GM21360 (cell line): ENCODE data around the gene AAMP.
"Not testable (repeated sequence)": the region's sequence is repeated elsewhere in the genome, so short reads cannot be mapped to it uniquely, and the experiment has no call there.

Experiments used
- ATAC-seq: cut with Tn5 transposase; IDR thresholded peaks from one replicate; pipeline ENCODE4 v1.9.1; 2021; ENCODE audit warnings: mild to moderate bottlenecking, moderate library complexity; ENCODE audit not compliant: unreplicated experiment

AAMP gene

DNA sequence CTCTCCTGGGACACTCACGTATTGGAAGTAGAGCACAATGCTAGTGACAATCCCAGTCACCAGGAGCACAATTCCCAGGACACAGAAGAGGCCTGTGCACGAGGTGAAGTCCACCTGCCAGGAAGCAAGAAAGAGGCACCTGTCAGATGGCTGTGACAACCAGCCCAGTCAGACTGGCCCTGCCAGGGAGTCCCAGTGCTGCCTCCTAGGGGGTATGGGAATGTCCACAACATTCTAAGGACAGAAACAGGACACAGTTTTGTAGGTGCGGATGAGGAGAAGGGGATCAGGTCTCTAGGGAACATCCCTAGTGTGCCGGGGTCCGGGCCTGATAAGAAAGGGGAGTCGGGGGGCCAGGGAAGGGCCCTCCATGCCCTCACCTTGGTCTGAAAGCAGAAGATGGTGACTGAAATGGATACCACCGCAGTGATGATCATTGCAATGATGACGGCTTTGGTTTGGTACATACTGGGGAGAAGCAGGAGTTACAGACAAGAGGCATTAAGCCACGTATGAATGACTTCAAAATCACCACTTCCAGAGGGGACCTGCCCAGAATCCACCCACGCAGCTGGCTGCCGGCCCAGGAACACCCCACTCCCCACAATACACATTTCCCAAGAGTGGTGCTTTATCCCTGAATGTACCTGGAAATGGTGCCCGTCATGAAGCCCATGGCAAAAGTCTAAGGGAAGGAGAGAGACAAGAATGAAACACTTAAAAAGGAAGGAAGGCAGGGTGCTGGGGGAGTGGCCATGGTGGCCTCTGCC is 7.2 kb upstream of the AAMP start:
- no peak for ATAC-seq

DNA sequence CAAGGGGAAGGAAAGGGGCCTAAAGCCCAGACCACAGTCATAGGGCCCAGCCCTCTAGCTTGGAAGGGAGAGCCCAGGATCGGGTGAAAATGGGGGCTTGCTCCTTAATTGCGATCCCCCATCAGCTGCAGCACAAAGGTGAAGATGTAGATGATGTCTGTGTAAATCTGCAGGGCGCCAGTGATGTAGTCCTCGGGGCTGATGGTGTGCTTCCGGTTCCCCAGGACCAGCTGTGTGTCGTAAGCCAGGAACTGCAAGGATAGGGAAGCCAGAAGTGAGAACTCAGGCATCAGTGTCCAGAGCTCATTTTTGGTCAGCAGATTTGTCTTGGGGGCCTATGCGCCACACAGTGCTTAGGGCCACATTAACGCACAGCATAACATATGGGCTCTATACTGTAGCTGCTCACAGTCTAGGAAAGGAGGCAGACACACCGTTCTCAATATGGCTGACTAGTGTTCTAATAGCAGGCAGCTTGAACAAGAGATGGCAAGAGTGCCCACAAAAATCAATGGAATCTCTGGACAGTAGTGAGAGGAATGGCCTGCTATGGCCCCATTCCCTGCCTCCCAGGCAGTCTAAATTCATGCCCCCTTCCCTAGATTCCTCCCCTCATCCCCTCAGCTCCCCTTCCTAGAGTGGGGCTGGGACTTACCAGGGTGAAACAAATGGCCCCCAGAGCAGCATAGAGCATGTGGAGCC is 5.6 kb upstream of the AAMP start:
- no peak for ATAC-seq

DNA sequence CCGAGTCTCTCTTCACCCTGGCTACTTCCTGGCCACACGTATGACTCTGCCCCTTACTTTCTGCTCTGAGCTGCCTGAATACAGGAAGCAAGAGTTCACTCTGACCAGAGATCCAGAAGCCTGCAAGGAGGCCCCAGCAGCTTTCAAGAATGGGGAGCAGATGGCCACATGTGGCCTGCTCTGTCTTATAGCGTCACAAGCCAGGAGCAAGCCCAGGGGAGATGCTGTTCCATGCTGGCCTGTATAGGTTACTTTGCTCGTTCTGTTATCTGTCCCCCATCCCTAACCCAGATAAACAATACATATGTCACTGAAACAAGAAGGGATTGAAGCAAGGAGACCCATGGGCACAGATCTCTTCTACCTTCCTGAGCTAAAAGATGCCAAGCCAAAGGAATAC is 4.6 kb upstream of the AAMP start:
- no peak for ATAC-seq

- ATAC-seq = no peak
These were observed 3.9 kb upstream of the AAMP start for GRCh38 chr2:218273908-218274249.

DNA sequence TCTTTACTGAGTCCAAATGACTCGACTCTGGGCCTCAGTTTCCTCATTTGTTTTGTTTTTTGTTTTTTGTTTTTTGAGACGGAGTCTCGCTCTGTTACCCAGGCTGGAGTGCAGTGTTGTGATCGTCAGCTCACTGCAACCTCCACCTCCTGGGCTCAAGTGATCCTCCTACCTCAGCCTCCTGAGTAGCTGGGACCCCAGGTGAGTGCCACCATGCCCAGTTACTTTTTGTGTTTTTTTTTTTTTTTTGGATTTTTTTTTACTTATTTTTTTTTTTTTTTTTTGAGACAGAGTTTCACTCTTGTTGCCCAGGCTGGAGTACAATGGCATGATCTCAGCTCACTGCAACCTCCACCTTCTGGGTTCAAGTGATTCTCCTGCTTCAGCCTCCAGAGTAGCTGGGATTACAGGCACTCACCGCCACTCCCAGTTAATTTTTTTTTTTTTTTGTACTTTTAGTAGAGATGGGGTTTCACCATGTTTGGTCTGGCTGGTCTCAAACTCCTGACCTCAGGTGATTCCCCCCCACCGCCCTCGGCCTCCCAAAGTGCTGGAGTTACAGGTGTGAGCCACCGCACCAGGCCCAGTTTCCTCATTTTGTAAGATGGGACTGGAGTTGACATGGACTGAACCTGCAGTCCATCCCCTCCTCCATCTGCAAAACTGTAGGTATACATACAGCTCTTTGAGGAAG is 3.4 kb upstream of the AAMP start:
- not testable (repeated sequence) for ATAC-seq

DNA sequence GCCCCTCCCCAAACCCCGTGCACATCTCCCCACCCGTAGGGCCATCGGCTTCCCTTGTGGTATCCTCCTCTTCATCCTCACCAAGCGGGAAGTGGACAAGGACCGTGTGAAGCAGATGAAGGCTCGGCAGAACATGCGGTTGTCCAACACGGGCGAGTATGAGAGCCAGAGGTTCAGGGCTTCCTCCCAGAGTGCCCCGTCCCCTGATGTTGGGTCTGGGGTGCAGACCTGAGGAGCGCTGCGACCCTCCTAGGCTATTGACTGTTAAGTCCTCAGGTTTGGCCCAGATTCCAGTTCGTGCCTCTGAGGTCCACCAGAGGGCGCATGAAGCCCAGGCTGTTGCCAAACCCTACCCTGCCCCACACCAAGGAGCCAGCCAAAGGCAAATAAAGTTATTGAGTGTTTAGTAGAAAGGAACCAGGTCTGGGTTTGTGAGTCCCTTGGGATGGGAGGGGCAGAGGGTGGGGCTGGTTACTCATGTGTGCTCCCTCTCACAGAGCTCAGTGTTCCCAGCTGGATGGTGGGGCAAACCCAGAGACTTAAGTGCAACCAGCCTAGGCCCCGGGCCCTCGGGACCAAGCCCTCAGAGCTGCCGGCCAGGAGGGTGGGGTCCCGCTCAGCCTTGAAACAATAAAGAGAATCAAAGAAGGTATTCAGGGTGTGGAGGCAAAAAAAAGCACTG is 2.7 kb upstream of the AAMP start:
- no peak for ATAC-seq

DNA sequence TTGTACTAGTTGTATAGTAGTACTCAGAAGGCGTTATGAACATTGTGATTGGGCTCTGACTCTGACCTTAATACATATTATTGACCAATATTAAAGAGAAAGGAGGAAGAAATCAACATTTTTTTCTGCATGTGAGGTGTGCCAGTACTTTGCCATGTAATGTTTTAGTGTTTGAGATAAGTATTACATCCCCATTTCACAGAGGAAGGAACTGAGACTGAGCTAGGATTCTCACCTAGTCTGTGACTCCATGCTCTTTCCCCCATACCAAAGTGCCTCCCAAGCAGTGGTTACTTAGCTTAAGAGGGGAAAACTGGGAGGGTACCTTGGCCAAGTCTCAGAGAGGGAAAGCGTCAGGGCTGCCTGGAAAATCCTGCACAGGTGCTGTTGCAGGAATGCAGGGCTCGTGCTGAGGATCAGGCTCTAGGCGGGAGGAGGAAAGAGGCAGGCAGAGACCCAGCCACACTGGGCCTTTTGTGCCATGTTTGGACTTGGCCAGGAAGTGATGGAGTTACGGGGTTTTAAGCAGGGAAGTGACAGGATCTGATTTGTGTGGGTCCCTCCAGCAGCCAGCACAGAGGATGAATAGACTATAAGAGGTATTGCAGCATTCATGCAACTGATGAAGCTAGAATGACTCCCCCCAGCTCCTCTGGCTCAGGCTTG is 2.1 kb upstream of the AAMP start:
- ATAC-seq = no peak

DNA sequence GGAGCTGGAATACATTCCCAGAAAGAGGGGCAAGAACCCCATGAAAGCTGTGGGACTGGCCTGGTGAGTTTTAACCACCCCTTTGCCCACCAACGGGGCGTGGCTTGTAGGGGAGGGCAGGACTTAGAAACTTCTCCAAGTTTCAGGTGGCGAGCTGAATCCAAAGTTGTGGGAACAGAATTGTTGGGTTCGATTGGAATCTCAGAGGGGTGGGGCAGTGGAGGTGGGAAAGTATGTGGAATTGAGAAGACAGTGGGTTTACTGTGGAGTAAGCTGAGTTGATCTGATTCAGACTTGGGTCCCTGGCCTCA is 1.5 kb upstream of the AAMP start:
- ATAC-seq = no peak

DNA sequence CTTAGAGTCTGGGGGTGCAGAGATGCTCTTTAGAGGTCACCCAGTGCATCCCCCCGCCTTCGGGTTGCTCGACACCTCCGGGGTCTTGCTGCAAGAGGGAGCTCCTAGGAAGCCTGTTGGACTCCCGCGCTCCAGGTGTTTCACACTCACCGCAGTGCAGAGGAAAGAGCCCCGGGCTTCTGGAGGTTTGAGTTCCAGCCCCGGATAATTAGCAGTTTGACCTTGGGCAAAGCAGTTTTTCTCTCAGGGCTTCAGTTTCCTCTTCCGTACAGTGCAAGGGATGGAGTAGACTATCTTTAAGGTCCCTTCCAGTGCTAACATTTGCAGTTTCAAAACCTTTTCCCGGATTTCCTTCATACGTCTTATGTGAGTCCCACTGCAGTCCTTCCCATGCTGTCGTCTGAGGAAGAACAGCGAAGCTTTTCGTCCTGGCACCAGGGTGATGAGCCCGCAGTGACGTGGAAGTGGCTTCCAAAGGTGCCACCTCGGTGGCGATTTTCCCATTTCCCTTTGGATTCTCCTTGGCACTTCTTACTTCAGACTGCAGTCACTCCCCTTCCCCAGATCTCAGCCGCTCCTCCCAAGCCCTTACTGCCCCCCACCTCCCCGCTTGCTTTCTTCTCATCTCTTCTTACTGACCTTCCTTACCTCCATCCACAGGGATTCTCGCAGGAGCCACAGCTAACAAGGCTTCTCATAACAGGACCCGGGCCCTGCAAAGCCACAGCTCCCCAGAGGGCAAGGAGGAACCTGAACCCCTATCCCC is 967 bp upstream of the AAMP start:
- ATAC-seq = no peak

- ATAC-seq = no peak
These were observed 2.7 kb downstream of the AAMP start for GRCh38 chr2:218267259-218267658.

GRCh38 chr2:218266316-218266979 is 3.5 kb downstream of the AAMP start:
- no peak for ATAC-seq

- no peak for ATAC-seq
These were observed 4.3 kb downstream of the AAMP start for GRCh38 chr2:218265626-218266025.

DNA sequence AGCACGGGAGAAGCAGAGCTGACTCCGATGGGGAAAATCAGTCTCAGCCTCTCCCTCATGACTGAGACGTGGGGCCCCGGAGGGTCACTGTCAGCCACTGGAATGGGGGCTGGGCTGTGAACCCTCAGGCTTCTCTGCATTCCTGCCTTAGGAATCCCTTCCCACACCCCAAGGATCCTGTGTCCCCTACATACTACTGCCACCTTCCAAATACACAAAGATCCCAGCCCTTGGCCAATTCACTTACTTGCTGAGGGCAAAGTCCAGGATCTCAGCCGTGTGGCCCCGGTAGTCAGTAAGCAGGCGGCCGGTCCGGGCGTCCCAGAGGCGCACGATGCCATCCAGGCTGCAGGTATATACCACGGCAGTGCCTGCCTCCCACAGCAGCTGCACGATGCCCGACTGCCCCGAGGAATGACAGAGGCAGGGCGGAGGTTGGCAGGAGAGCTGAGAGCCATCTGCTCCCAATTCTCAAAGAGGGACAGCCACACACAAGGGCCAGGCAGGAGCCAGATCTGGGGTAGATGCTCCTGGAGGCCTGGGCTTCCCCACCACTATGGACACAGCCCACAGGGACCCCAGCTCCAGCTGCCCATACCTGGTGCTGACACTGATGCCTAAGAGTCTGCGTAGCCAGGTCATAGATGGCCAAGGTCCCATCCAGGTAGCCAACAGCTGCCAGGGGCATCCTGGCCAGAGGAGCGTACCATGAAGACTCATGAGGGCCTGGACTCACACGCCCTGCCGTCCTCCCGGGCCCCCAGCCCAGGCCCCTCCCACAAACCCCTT is 5.0 kb downstream of the AAMP start:
- no peak for ATAC-seq

DNA sequence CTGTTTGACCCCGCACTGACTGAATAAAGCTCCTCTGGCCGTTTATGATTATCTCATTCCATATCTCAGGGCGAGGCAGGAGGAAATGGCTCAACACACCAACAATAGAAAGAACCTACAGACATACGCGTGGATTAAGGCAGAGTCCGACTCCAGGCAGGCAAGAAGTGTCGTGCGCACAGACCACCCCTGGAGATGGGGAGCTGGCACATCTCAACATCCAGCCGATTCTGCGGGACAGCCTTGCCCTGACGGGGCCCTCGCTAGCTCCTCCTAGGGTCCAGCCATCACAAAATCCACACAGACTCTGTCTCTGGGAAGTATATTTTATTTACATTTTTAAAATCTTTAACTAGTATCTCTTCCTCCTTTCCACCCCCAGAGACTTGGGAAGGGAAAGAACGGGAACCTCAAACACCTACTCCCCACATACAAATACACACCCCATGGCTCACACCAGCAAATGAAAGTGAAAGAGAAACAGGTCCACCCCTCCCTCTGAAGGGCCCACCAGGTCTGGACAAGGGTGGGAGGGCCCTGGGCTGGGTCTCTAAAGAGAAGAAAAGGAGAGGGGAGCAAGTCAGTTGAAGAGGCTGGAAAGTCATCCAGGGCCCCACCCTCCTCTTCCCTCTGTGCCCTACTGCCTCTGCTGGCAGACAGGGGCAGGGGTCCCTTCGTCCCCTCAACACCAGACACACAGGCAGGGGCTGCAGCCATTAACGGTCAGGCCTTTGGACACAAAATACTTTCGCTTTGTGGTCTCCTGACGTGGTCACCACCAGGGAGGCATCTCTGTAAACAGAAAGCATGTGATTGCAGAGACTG is 5.9 kb downstream of the AAMP start:
- no peak for ATAC-seq

DNA sequence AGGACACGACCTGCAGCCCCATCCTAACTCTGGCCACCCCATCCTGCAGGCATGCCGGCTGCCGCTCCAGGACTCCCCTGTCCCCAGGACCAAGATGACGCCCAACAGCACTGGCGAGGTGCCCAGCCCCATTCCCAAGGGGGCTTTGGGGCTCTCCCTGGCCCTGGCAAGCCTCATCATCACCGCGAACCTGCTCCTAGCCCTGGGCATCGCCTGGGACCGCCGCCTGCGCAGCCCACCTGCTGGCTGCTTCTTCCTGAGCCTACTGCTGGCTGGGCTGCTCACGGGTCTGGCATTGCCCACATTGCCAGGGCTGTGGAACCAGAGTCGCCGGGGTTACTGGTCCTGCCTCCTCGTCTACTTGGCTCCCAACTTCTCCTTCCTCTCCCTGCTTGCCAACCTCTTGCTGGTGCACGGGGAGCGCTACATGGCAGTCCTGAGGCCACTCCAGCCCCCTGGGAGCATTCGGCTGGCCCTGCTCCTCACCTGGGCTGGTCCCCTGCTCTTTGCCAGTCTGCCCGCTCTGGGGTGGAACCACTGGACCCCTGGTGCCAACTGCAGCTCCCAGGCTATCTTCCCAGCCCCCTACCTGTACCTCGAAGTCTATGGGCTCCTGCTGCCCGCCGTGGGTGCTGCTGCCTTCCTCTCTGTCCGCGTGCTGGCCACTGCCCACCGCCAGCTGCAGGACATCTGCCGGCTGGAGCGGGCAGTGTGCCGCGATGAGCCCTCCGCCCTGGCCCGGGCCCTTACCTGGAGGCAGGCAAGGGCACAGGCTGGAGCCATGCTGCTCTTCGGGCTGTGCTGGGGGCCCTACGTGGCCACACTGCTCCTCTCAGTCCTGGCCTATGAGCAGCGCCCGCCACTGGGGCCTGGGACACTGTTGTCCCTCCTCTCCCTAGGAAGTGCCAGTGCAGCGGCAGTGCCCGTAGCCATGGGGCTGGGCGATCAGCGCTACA is 7.0 kb downstream of the AAMP start:
- ATAC-seq = no peak

DNA sequence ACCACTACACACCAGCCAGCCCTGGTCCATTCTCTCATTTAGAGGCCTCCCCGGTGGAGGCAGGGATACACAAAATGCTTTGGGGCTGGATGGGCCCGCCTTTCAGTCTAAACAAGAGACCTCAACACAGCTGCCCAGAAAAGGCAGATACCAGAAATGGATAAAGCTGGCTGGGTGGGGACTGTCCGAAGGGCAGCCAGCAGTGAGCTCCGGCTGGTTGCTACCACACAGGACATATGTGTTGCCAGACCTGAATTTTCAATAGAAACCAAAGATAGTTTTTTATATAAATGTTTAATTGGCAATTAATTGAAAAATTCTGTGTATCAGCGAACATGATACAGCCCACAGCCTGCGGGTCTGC is 7.7 kb downstream of the AAMP start:
- ATAC-seq = no peak
